ENCODE data around the gene OR2B2. TPM values are rescaled to one million over a fixed set of nuclear protein-coding genes. Genes with fewer than 3 reads are reported as not detected.
A peak's percentile ranks its signal among the peaks of the same experiment; 100 is the strongest.
"Not testable (repeated sequence)": the region's sequence is repeated elsewhere in the genome, so short reads cannot be mapped to it uniquely, and the experiment has no call there.

Gene OR2B2
- total and polyA plus RNA-seq, 2 experiments from 2014 or later: not detected

GRCh38 chr6:27908017-27908416, 4.2 kb downstream of the OR2B2 start:
- Histone ChIP-seq H3K27ac (no peak overlapping the region), H3K4me3 (no peak overlapping the region), H4K20me1 (ENCODE audit: insufficient read depth, poor library complexity, severe bottlenecking) (no peaks in the 10 kb centered on the region), H3K27me3 (no peaks in the 10 kb centered on the region), H3K79me2 (no peaks in the 10 kb centered on the region), H3K9me3 (ENCODE audit: low read depth) (no peaks in the 10 kb centered on the region), H3K4me2 (no peak overlapping the region), H2AFZ (no peak overlapping the region), H3K9me2 (replicated peaks; ENCODE audit: insufficient read depth) (no peaks in the 10 kb centered on the region), H3K4me1 (ENCODE audit: insufficient read depth) (no peaks in the 10 kb centered on the region), H3K36me3 (replicated peaks; ENCODE audit: insufficient read depth, low read depth) (no peaks in the 10 kb centered on the region)
- no peak for DNase-seq (ENCODE audit: low spot score)
- WGBS (ENCODE audit: low lambda C conversion rate, missing lambda C conversion rate): 69% methylated on average over 1 of the region's 1 CpG
- no peak for TF ChIP-seq EZH2phosphoT487 (IDR thresholded peaks at IDR 0.05; ENCODE audit: low read depth, severe bottlenecking, unreplicated experiment)
- TF ChIP-seq CTCF (IDR thresholded peaks at IDR 0.05; ENCODE audit: poor library complexity): no peak
- no peak for TF ChIP-seq EZH2 (IDR thresholded peaks at IDR 0.05; ENCODE audit: borderline replicate concordance)

GRCh38 chr6:27902335-27903314, 9.6 kb downstream of the OR2B2 start:
- peak overlapping the region; percentile 98 for H3K27ac ChIP-seq
- no peaks in the 10 kb centered on the region for H3K36me3 ChIP-seq (replicated peaks; ENCODE audit: insufficient read depth, low read depth)
- 1% methylated on average over 38 of the region's 38 CpGs for WGBS (ENCODE audit: low lambda C conversion rate, missing lambda C conversion rate)
- peak overlapping the region; percentile 79 for H3K4me2 ChIP-seq
- H3K27me3 ChIP-seq: no peaks in the 10 kb centered on the region
- TF ChIP-seq CTCF (IDR thresholded peaks at IDR 0.05; ENCODE audit: poor library complexity) (no peak), EZH2phosphoT487 (IDR thresholded peaks at IDR 0.05; ENCODE audit: low read depth, severe bottlenecking, unreplicated experiment) (no peak), EZH2 (IDR thresholded peaks at IDR 0.05; ENCODE audit: borderline replicate concordance) (no peak)
- peak overlapping the region; percentile 81 for H3K4me3 ChIP-seq
- peak; percentile 92 for DNase-seq (ENCODE audit: low spot score)
- H3K9me2 ChIP-seq (replicated peaks; ENCODE audit: insufficient read depth): no peaks in the 10 kb centered on the region
- no peaks in the 10 kb centered on the region for H3K4me1 ChIP-seq (ENCODE audit: insufficient read depth)
- H2AFZ ChIP-seq: peak overlapping the region; percentile 81
- H4K20me1 ChIP-seq (ENCODE audit: insufficient read depth, poor library complexity, severe bottlenecking): no peaks in the 10 kb centered on the region
- no peaks in the 10 kb centered on the region for H3K9me3 ChIP-seq (ENCODE audit: low read depth)
- H3K79me2 ChIP-seq: no peaks in the 10 kb centered on the region

- 86% methylated on average over 8 of the region's 8 CpGs for WGBS (ENCODE audit: low lambda C conversion rate, missing lambda C conversion rate)
- H3K4me2 ChIP-seq: peak overlapping the region; percentile 79
- H4K20me1 ChIP-seq (ENCODE audit: insufficient read depth, poor library complexity, severe bottlenecking): no peaks in the 10 kb centered on the region
Measured at GRCh38 chr6:27901801-27902200, 10.4 kb downstream of the OR2B2 start.

GRCh38 chr6:27900197-27900596, 12.0 kb downstream of the OR2B2 start:
- not testable (repeated sequence) for H3K4me1 ChIP-seq (ENCODE audit: insufficient read depth); H3K4me2 ChIP-seq; H3K79me2 ChIP-seq; H3K36me3 ChIP-seq (replicated peaks; ENCODE audit: insufficient read depth, low read depth); H2AFZ ChIP-seq; H3K9me3 ChIP-seq (ENCODE audit: low read depth); H4K20me1 ChIP-seq (ENCODE audit: insufficient read depth, poor library complexity, severe bottlenecking); H3K27me3 ChIP-seq; H3K9me2 ChIP-seq (replicated peaks; ENCODE audit: insufficient read depth); H3K27ac ChIP-seq; H3K4me3 ChIP-seq; DNase-seq (ENCODE audit: low spot score)
- 77% methylated on average over 7 of the region's 7 CpGs for WGBS (ENCODE audit: low lambda C conversion rate, missing lambda C conversion rate)

More at GRCh38 chr6:27901801-27902200, 10.4 kb downstream of the OR2B2 start:
- Histone ChIP-seq H3K27ac (no peak overlapping the region), H3K27me3 (no peaks in the 10 kb centered on the region), H3K79me2 (no peaks in the 10 kb centered on the region), H3K4me1 (ENCODE audit: insufficient read depth) (no peaks in the 10 kb centered on the region), H2AFZ (peak overlapping the region; percentile 47), H3K4me3 (no peak overlapping the region), H3K9me2 (replicated peaks; ENCODE audit: insufficient read depth) (no peaks in the 10 kb centered on the region), H3K9me3 (ENCODE audit: low read depth) (no peaks in the 10 kb centered on the region), H3K36me3 (replicated peaks; ENCODE audit: insufficient read depth, low read depth) (no peaks in the 10 kb centered on the region)
- TF ChIP-seq CTCF (IDR thresholded peaks at IDR 0.05; ENCODE audit: poor library complexity) (no peak), EZH2phosphoT487 (IDR thresholded peaks at IDR 0.05; ENCODE audit: low read depth, severe bottlenecking, unreplicated experiment) (no peak), EZH2 (IDR thresholded peaks at IDR 0.05; ENCODE audit: borderline replicate concordance) (no peak)
- no peak for DNase-seq (ENCODE audit: low spot score)

Data from hepatocyte (in vitro differentiated cells).